CD4-positive, alpha-beta T cell treated with Interleukin-4 for 1 hour (primary cell): Measurements from ENCODE around the gene PLXNB3.
"Not testable (repeated sequence)": the region's sequence is repeated elsewhere in the genome, so short reads cannot be mapped to it uniquely, and the experiment has no call there.

Experiments
- DNase-seq, 2 donors: peaks; one replicate each; pipeline ENCODE4 v3.0.0-alpha.2; 2020 to 2022

The PLXNB3 gene

GRCh38 chrX:153733651-153734240 is 30.3 kb upstream of the PLXNB3 start:
- DNase-seq, result no peak

- no peak for DNase-seq
Measured at GRCh38 chrX:153734871-153735270, 29.2 kb upstream of the PLXNB3 start.

GRCh38 chrX:153735274-153735673 is 28.8 kb upstream of the PLXNB3 start:
- DNase-seq, result peak in 1 of 2 donors; percentile 48

GRCh38 chrX:153736071-153736820 is 27.8 kb upstream of the PLXNB3 start:
- no peak for DNase-seq

GRCh38 chrX:153736871-153737441 is 27.1 kb upstream of the PLXNB3 start:
- no peak for DNase-seq

GRCh38 chrX:153738056-153738605 is 25.9 kb upstream of the PLXNB3 start:
- DNase-seq, result no peak

GRCh38 chrX:153739754-153740486 is 24.1 kb upstream of the PLXNB3 start:
- DNase-seq, result no peak

GRCh38 chrX:153740631-153741222 is 23.3 kb upstream of the PLXNB3 start:
- no peak for DNase-seq

- no peak for DNase-seq
Measured at GRCh38 chrX:153741446-153741845, 22.6 kb upstream of the PLXNB3 start.

GRCh38 chrX:153742111-153742510 is 21.9 kb upstream of the PLXNB3 start:
- DNase-seq, result not testable (repeated sequence)

- not testable (repeated sequence) for DNase-seq
Measured at GRCh38 chrX:153742796-153743467, 21.1 kb upstream of the PLXNB3 start.

GRCh38 chrX:153743468-153744209 is 20.4 kb upstream of the PLXNB3 start:
- DNase-seq, result not testable (repeated sequence)

- peak in 1 of 2 donors; percentile 11 for DNase-seq
Measured at GRCh38 chrX:153744210-153745066, 19.6 kb upstream of the PLXNB3 start.

- DNase-seq, result peak in 1 of 2 donors; percentile 2
Measured at GRCh38 chrX:153745067-153745433, 19.0 kb upstream of the PLXNB3 start.

GRCh38 chrX:153746359-153746758 is 17.7 kb upstream of the PLXNB3 start:
- DNase-seq, result no peak

- not testable (repeated sequence) for DNase-seq
Measured at GRCh38 chrX:153746991-153747390, 17.1 kb upstream of the PLXNB3 start.

- not testable (repeated sequence) for DNase-seq
Measured at GRCh38 chrX:153749017-153749416, 15.0 kb upstream of the PLXNB3 start.

- no peak for DNase-seq
Measured at GRCh38 chrX:153750127-153750774, 13.8 kb upstream of the PLXNB3 start.

- peak in 1 of 2 donors; percentile 3 for DNase-seq
Measured at GRCh38 chrX:153755136-153755535, 8.9 kb upstream of the PLXNB3 start.

GRCh38 chrX:153761863-153762262 is 2.2 kb upstream of the PLXNB3 start:
- DNase-seq, result no peak
